ENCODE measurements around the gene VPREB3. TPM values are rescaled to one million over a fixed set of nuclear protein-coding genes. Genes with fewer than 3 reads are reported as not detected.

Gene VPREB3
- total RNA-seq, 1 experiment from 2014 or later: 1.1 TPM

GRCh38 chr22:23704829-23705228, 49.4 kb downstream of the VPREB3 start:
- BruUV-seq (replicated peaks): no TSS peak
- POLR2A ChIA-PET (ENCODE audit: unreplicated experiment): no interaction called here
- no peaks in the 10 kb centered on the region for H3K4me1 ChIP-seq (replicated peaks; ENCODE audit: insufficient read depth)
- H4K20me1 ChIP-seq (ENCODE audit: insufficient read depth): no peaks in the 10 kb centered on the region; the same call in 1 of the 2 replicates
- CTCF ChIA-PET: no interaction called here
- no peaks in the 10 kb centered on the region for H3F3A ChIP-seq (ENCODE audit: insufficient read depth, low read depth)
- no peaks in the 10 kb centered on the region for H3K27me3 ChIP-seq (ENCODE audit: insufficient read depth, low read depth)
- no peak overlapping the region for H3K4me3 ChIP-seq
- no peaks in the 10 kb centered on the region for H3K9me3 ChIP-seq (ENCODE audit: insufficient read depth, low read depth)
- no peaks in the 10 kb centered on the region for H3K79me2 ChIP-seq (ENCODE audit: low read depth)
- H3K4me2 ChIP-seq: no peak overlapping the region
- no peak overlapping the region for H2AFZ ChIP-seq
- intact Hi-C loops (cut with micrococcal nuclease; ENCODE audit: unreplicated experiment): no loop called here
- H3K27ac ChIP-seq: no peak overlapping the region
- H3K9me2 ChIP-seq (ENCODE audit: insufficient read depth): no peaks in the 10 kb centered on the region
- no peak for DNase-seq
- H3K36me3 ChIP-seq (ENCODE audit: low read depth): peaks cover 37% of the 10 kb centered on the region; the same call in 1 of the 2 replicates
- TF ChIP-seq EZH2 (IDR thresholded peaks at IDR 0.05; ENCODE audit: low read depth) (no peak), CTCF (conservative IDR thresholded peaks at IDR 0.05) (no peak)

GRCh38 chr22:23704062-23704461, 50.2 kb downstream of the VPREB3 start:
- ChIA-PET POLR2A (ENCODE audit: unreplicated experiment) (no interaction called here), CTCF (no interaction called here)
- Histone ChIP-seq H3K27me3 (ENCODE audit: insufficient read depth, low read depth) (no peaks in the 10 kb centered on the region), H3F3A (ENCODE audit: insufficient read depth, low read depth) (no peaks in the 10 kb centered on the region), H3K36me3 (ENCODE audit: low read depth) (peaks cover 29% of the 10 kb centered on the region; the same call in 1 of the 2 replicates), H3K9me2 (ENCODE audit: insufficient read depth) (no peaks in the 10 kb centered on the region), H3K79me2 (ENCODE audit: low read depth) (no peaks in the 10 kb centered on the region), H4K20me1 (ENCODE audit: insufficient read depth) (no peaks in the 10 kb centered on the region; the same call in 1 of the 2 replicates), H3K4me1 (replicated peaks; ENCODE audit: insufficient read depth) (no peaks in the 10 kb centered on the region), H3K27ac (no peak overlapping the region), H2AFZ (no peak overlapping the region), H3K4me3 (no peak overlapping the region), H3K9me3 (ENCODE audit: insufficient read depth, low read depth) (no peaks in the 10 kb centered on the region), H3K4me2 (no peak overlapping the region)
- intact Hi-C loops (cut with micrococcal nuclease; ENCODE audit: unreplicated experiment): no loop called here
- no peak for TF ChIP-seq CTCF (conservative IDR thresholded peaks at IDR 0.05)
- no peak for TF ChIP-seq EZH2 (IDR thresholded peaks at IDR 0.05; ENCODE audit: low read depth)
- no peak for DNase-seq
- BruUV-seq (replicated peaks): no TSS peak

Other genes starting within 250 kb of the VPREB3 start
- not detected in 2 replicates for gene IGLL1, start 174.1 kb downstream of the VPREB3 start, total RNA-seq (2021)
- gene DRICH1, start 122.1 kb downstream of the VPREB3 start, total RNA-seq (2021): 0.57 and 0.60 TPM in 2 replicates
- not detected in 2 replicates for gene RGL4, start 63.4 kb downstream of the VPREB3 start, total RNA-seq (2021)
- gene ZNF70, start 3.3 kb downstream of the VPREB3 start, total RNA-seq (2021): 2.8 and 2.9 TPM in 2 replicates
- gene C22orf15, start 8.6 kb upstream of the VPREB3 start, total RNA-seq (2021): not detected in 2 replicates
- 37.0 and 43.5 TPM in 2 replicates for gene CHCHD10, start 13.5 kb upstream of the VPREB3 start, total RNA-seq (2021)
- 2.4 and 3.6 TPM in 2 replicates for gene MMP11, start 18.4 kb upstream of the VPREB3 start, total RNA-seq (2021)
- 61.7 and 80.2 TPM in 2 replicates for gene SMARCB1, start 32.5 kb upstream of the VPREB3 start, total RNA-seq (2021)
- gene DERL3, start 84.6 kb upstream of the VPREB3 start, total RNA-seq (2021): 0.41 and 1.2 TPM in 2 replicates
- 24.0 and 26.9 TPM in 2 replicates for gene SLC2A11, start 103.5 kb upstream of the VPREB3 start, total RNA-seq (2021)
- 531 and 695 TPM in 2 replicates for gene MIF, start 140.0 kb upstream of the VPREB3 start, total RNA-seq (2021)
- gene GSTT2B, start 206.8 kb upstream of the VPREB3 start, total RNA-seq (2021): 0.50 TPM in 1 of 2 replicates, not detected in the other
- not detected in 2 replicates for gene DDTL, start 212.5 kb upstream of the VPREB3 start, total RNA-seq (2021)
- 42.0 and 67.9 TPM in 2 replicates for gene DDT, start 220.0 kb upstream of the VPREB3 start, total RNA-seq (2021)
- gene GSTT2, start 225.7 kb upstream of the VPREB3 start, total RNA-seq (2021): 0.79 TPM in 1 of 2 replicates, not detected in the other

Measured in PC-9 (cell line).